Psoas muscle (tissue), 8 donors: ENCODE results near the gene ATP8A2. TPM values are rescaled to one million over a fixed set of nuclear protein-coding genes. Genes with fewer than 3 reads are reported as not detected.

Experiments
- ATAC-seq, 4 donors: fragments of 200-7000 bp; cut with Tn5 transposase; one replicate each; pipeline ENCODE4 v1.9.1; 2020; ENCODE audit warnings: moderate library complexity in 3 of 4, mild to moderate bottlenecking in 2 of 4
- DNase-seq, 2 donors: peaks; one replicate each; pipeline ENCODE4 v3.0.0-alpha.2; 2020
- H3K27ac ChIP-seq: fragments of 200-600 bp; one replicate; pipeline ENCODE4 v1.8.0; 2022
- H3K27me3 ChIP-seq, 3 donors: fragments of 200-600 bp in 1 of 3; one replicate each; pipeline versions ENCODE4 v1.6.1 to v1.8.0; 2013 to 2022; ENCODE audit warnings: low read length in 2 of 3, mild to moderate bottlenecking in 2 of 3, moderate library complexity in 1 of 3; ENCODE audit not compliant: insufficient read depth in 3 of 3
- H3K36me3 ChIP-seq, 2 donors: fragments of 200-600 bp in 1 of 2; one replicate each; pipeline versions ENCODE4 v1.6.1 to v1.8.0; 2013 to 2022; ENCODE audit warnings: low read depth in 1 of 2, mild to moderate bottlenecking in 1 of 2, moderate library complexity in 1 of 2; ENCODE audit not compliant: insufficient read depth in 1 of 2
- H3K4me1 ChIP-seq: fragments of 200-600 bp; one replicate; pipeline ENCODE4 v1.8.0; 2022
- H3K4me3 ChIP-seq: fragments of 200-600 bp; one replicate; pipeline ENCODE4 v1.8.0; 2022; ENCODE audit warnings: mild to moderate bottlenecking
- H3K9me3 ChIP-seq: fragments of 200-600 bp; one replicate; pipeline ENCODE4 v1.8.0; 2022
- CTCF ChIP-seq: fragments of 200-600 bp; IDR thresholded peaks from one replicate; pipeline ENCODE4 v1.8.0; 2022; ENCODE audit warnings: antibody characterized with exemption
- WGBS, 3 donors: extraction: QIAGEN DNeasy Blood & Tissue Kit; methylation state at CpG; one replicate each; pipeline versions ENCODE4 v1.1.6 to v1.1.7; 2013; 5-methylcytosine and 5-hydroxymethylcytosine counted together
- intact Hi-C, 2 donors: fragments of 100-400 bp; cut with DNase I; formaldehyde crosslinking; loops; one replicate each; pipeline versions ENCODE4 v1.11.0 to v1.14.2; 2022
- polyA plus RNA-seq, 3 donors: library from polyadenylated mRNA; stranded (reverse); fragments of 200-250 nt; gene quantifications; one replicate each; pipeline ENCODE4 v1.2.3, GENCODE V29; 2013
- total RNA-seq, 4 donors: library from RNA; stranded (reverse); fragmentation: NEBNext Ultra II Directional in 2 of 4; extraction: Animal tissue kit (Norgen Biotek cat#: 25700) in 2 of 4; gene quantifications; one replicate each; pipeline versions ENCODE4 v1.2.1 to v1.2.4, GENCODE V29; 2021 to 2023
- donor health status: healthy with polysubstance abuse.
- donor health status: DM: no; HTN: no; CAD: no; lungs with moderate emphysema.
- donor health status: Bipolar disorder and iron deficiency.
- donor health status: healthy.
- donor health status: DM: yes; HTN: yes; CAD: no.
- donor health status: DM: no; HTN: no; CAD: no.
- donor health status: DM: no; HTN: no; CAD: no.
- donor health status: DM: yes; HTN: yes; CAD: no.

Gene ATP8A2
- total and polyA plus RNA-seq, 7 donors: 0.02 to 0.22 (median 0.04) TPM; not detected in 2

- intact Hi-C loops: no loop called here
- Histone ChIP-seq H3K9me3 (no peaks in the 10 kb centered on the region), H3K27me3 (peaks cover 5 to 40% (median 7%) of the 10 kb centered on the region in 3 donors), H3K36me3 (no peaks in the 10 kb centered on the region), H3K4me1 (no peaks in the 10 kb centered on the region), H3K27ac (no peak overlapping the region), H3K4me3 (no peak overlapping the region)
- DNase-seq: no peak
- no peak for ATAC-seq
- no peak for TF ChIP-seq CTCF
- 36 to 51% (median 45%) methylated on average over 4 of the region's 4 CpGs for WGBS, 3 donors
Observed at GRCh38 chr13:25466880-25467279, 95.1 kb downstream of the ATP8A2 start.

- DNase-seq: no peak
- ATAC-seq: no peak
- Histone ChIP-seq H3K4me3 (no peak overlapping the region), H3K27ac (no peak overlapping the region), H3K4me1 (no peaks in the 10 kb centered on the region), H3K27me3 (peaks cover 5 to 42% (median 7%) of the 10 kb centered on the region in 3 donors), H3K9me3 (no peaks in the 10 kb centered on the region), H3K36me3 (no peaks in the 10 kb centered on the region)
- no peak for TF ChIP-seq CTCF
- intact Hi-C loops: no loop called here
- 3 to 4% (median 4%) methylated on average over 60 to 75 of the region's 75 CpGs for WGBS, 3 donors
Observed at GRCh38 chr13:25468325-25469168, 96.8 kb downstream of the ATP8A2 start.

GRCh38 chr13:25469169-25469525, 97.4 kb downstream of the ATP8A2 start:
- Histone ChIP-seq H3K27ac (no peak overlapping the region), H3K4me1 (no peaks in the 10 kb centered on the region), H3K4me3 (no peak overlapping the region), H3K27me3 (peaks cover 5 to 42% (median 7%) of the 10 kb centered on the region in 3 donors), H3K9me3 (no peaks in the 10 kb centered on the region), H3K36me3 (no peaks in the 10 kb centered on the region)
- no peak for ATAC-seq
- no peak for DNase-seq
- intact Hi-C loops: no loop called here
- WGBS, 3 donors: 3 to 7% (median 5%) methylated on average over 15 to 20 of the region's 20 CpGs
- TF ChIP-seq CTCF: no peak

GRCh38 chr13:25473864-25474263, 102.1 kb downstream of the ATP8A2 start:
- H3K36me3 ChIP-seq: no peaks in the 10 kb centered on the region
- no peaks in the 10 kb centered on the region for H3K9me3 ChIP-seq
- H3K27ac ChIP-seq: no peak overlapping the region
- no peaks in the 10 kb centered on the region for H3K4me1 ChIP-seq
- ATAC-seq: no peak
- intact Hi-C loops: no loop called here
- DNase-seq: no peak
- H3K4me3 ChIP-seq: no peak overlapping the region
- WGBS, 3 donors: 54 to 61% (median 54%) methylated on average over 2 of the region's 2 CpGs
- no peak for TF ChIP-seq CTCF
- H3K27me3 ChIP-seq: peaks cover 2 to 24% (median 5%) of the 10 kb centered on the region in 3 donors

- no peaks in the 10 kb centered on the region for H3K36me3 ChIP-seq
Observed at GRCh38 chr13:25478186-25478585, 106.4 kb downstream of the ATP8A2 start.

More at GRCh38 chr13:25478186-25478585, 106.4 kb downstream of the ATP8A2 start:
- ATAC-seq: no peak
- no peaks in the 10 kb centered on the region for H3K27me3 ChIP-seq
- TF ChIP-seq CTCF: no peak
- H3K4me3 ChIP-seq: no peak overlapping the region
- H3K9me3 ChIP-seq: no peaks in the 10 kb centered on the region
- whole genome bisulfite sequencing, 3 donors: 66 to 74% (median 71%) methylated on average over 1 of the region's 1 CpG
- DNase-seq: no peak
- no peak overlapping the region for H3K27ac ChIP-seq
- H3K4me1 ChIP-seq: no peaks in the 10 kb centered on the region
- intact Hi-C loops: no loop called here
